T1000 (cell line): Measurements from ENCODE around the gene PAX3.

Source experiments
- DNase-seq: peaks from one replicate; lab custom pipeline; 2025; ENCODE audit warnings: mixed read lengths; lab: John Stamatoyannopoulos, UW

PAX3 gene

GRCh38 chr2:222310747-222311318 lies 12.0 kb upstream of the PAX3 start:
- no peak for DNase-seq

- DNase-seq, result no peak
Measured at GRCh38 chr2:222309766-222310165, 11.0 kb upstream of the PAX3 start.

GRCh38 chr2:222309361-222309760 lies 10.6 kb upstream of the PAX3 start:
- no peak for DNase-seq

- DNase-seq, result no peak
Measured at GRCh38 chr2:222307978-222308730, 9.4 kb upstream of the PAX3 start.

DNA sequence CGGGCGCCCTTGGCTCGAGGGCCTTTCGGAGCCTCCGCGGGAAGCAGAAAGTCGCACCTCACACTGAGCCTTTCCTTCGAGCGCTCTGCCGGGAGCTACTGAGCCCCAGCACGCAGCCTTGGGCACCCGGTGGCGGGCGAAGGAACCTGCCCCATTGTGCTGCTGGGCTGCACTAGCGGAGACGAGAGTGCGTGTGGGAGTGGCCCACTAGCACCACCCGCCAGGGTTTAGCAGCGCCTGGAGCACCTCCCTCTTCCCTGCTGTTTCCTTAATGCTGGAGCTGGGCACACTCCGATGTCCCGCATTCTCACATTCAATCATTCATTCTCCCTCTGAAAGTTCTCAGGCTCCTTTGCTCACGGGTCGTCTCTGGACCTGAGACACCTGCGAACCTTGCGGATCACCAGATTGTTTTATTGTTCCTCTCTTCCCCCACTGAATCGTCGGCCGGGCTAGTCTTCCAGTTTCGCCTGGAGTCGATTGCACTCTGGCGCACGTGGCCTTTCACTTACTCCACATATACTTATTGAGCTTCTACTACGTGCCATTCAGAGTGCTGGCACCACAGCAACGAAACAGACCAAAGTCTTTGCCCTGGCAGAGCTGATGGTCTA lies 8.5 kb upstream of the PAX3 start:
- no peak for DNase-seq

GRCh38 chr2:222306393-222307142 lies 7.8 kb upstream of the PAX3 start:
- no peak for DNase-seq

DNA sequence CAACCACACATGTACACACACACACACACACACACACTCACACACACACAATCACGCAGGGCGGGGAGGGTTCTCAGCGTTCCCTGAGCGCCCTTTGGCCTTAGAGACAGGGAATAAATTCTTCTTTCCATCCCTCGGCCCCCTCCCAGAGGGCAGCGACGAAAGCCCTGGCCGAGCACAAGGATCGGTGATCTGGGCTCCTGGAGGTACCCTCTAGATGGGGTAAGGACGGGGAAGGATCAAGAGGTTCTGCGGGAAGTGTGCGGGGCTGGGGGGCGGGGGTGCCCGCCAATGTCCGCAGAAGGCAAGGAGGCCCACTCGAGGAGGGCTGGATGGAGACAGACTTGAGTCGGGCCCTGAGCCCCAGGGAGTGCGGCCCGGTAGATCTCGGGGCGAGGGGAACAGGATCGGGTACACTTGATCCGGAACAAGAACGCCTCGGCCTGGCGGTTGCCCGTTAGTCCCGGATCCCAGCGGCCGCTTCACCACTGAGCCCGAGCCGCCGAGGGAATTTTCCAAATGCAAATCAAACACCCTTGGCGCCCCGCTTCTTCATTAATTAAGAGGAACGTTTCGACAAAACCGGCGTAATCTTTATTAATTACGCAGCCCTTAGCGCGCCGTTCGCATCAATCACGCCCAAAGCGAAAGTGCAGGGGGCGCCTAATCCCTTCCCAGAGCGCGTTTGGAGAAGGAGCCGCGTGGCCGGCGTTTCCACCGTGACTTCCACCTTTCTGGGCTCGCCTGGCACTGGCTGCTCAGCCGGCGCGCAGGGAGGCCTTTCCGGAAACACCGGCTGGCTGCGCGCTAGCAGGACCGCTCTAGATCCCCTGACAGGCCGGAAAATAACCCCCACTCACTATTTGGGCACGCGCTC lies 7.0 kb upstream of the PAX3 start:
- no peak for DNase-seq

DNA sequence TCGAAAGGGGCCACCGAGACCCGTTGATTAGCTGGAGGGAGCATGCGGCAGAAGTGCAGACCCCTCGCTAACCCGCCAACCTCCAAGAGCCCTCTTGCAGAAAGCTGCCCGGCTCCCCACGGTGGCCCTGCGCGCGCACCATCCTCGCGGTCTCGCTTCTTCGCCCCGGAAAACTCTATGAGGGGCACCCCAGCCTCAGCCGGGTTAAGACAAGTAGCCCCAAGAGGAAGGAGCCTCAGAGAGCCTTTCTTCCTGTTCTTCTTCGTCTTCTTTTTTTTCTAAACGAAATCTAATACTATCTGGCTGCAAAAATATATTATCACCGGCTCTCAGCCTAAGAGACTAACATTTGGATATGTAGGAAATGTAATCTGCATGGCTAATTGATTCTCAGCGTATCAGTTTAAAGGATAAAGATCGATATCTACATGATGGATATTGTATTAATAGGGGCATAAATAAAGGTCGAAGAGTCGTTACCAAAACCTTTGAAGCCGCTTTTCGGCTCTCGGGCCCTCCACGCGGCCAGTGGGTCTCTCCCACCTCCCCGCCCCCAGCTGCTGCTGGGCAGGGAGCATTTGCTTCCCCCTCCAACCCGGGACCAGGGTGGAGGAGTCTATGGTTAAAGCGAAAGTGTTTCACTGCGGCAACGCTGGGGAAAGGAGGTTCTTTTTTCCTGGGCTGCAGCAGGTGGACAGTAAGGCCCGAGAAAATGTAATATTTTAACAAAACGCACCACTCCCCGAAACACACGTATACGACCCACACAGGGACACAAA lies 6.1 kb upstream of the PAX3 start:
- DNase-seq, result no peak

- DNase-seq, result no peak
Measured at GRCh38 chr2:222303828-222304736, 5.3 kb upstream of the PAX3 start.

DNA sequence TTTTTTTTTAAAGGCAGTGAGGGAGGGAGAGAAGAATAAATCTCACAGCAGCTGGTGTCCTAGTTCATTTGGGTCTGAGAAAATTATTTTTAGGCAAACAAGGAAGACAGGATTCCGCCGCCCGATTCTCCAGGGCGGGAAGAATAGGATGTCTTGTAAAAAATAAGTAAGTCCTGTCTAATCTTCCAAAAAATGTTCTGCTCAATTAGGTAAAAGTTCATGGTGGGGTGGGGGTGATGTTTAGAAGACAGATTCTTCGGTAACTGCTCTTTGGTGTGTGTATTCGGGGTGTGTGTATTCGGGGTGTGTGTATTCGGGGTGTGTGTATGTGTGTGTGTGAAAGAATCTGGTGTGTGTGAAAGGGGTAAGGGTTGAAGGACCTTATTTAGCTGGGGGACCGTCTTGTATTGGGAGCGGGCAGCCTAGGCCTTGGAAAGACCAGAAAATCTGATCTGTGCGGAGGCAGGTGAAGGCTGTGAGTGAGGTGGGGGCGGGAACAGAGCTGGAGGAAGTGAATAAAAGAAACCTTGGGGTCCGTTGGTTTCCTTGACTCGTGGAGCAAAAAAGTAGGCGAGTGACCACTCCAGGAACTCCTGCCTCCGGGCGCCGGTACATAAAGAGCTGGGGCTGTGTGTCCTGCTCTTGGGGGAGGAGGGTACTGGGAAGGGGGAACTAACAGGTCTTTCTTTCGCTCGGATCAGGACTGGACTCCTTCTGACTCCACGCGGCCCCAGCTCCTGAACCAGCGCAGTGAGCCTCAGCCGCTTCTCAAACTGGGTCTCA lies 4.4 kb upstream of the PAX3 start:
- no peak for DNase-seq

- no peak for DNase-seq
Measured at GRCh38 chr2:222302178-222303018, 3.6 kb upstream of the PAX3 start.

GRCh38 chr2:222301796-222302118 lies 3.0 kb upstream of the PAX3 start:
- DNase-seq, result no peak

- DNase-seq, result no peak
Measured at GRCh38 chr2:222301053-222301795, 2.4 kb upstream of the PAX3 start.

DNA sequence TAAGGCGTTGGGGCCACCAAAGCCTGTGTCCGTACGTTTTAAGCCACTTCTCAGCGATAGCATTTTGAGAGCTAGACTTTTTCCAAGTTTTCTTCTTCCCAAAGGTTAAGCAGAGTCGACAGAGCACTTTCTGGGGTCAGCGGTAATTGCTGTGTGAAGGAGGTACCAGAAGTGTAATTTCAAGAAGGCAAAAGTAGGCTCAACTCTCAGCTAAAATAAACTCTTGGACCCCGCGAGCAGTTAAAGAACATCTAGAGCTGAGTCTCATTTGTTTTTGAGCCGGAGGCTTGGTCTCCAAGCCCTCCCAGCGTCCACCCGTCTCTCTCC lies 1.9 kb upstream of the PAX3 start:
- no peak for DNase-seq

DNA sequence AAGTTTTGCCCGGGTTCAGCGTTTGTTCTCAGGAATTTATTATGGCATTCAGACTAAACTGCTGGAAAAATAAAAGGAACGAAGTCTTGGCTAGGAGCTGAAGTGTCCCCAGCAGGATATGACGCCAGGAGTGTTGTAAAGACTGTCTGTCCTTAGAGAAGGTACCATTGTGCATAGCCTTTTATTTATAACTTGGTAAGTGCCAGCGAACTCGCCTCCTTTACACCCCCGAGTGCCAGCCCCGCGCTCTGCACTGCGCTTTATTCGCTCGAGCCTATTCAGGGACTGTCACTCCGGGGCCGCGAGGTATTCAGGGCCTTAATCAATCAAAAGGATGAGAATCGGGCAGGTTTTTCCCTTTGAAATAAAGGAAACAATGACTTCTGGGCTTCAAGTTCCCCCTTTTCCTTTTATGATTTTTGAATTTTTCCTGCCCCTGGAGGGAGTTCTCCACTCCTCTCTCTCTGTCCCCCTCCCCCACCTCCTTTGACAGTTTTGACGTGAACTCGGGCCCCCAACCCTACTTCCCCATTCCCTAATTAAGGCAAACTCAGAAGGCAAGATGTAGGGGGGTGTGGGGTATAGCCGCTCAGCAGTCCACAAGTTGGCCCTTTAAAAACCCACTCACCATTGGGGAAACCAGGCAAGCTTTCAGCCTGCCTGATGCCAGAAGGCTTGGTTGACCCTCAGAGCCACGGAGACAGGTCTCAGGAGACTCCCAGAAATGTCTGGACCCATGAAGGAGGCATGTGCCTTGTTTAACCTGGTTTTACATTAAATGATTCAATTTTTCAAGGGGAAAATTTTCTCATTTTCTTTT lies 1.3 kb upstream of the PAX3 start:
- no peak for DNase-seq

DNA sequence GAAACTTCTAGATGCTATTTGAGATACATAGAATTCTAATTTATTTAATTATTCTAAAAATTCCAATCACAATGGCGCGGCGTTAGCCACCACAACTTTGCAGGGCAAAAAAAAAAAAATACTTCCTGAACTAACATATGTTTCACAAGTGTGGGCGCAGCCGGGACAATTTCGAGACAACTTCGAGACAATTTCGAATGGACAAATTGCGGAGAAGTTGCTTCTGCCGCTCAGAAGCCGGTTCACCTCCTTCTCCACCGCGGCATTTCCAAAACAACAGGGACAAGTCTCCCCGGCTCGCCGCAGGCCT lies 842 bp downstream of the PAX3 start:
- DNase-seq, result no peak

GRCh38 chr2:222297600-222297935 lies 1.2 kb downstream of the PAX3 start:
- DNase-seq, result no peak
